IPS-20b (cell line): Measurements from ENCODE around the gene LGALS7.

ENCODE experiments used
- H3K27ac ChIP-seq: one replicate; pipeline ENCODE4 v1.5.1; 2013; ENCODE audit warnings: low read length
- H3K27me3 ChIP-seq: 2 replicates; pipeline ENCODE4 v1.6.1; 2013; ENCODE audit warnings: mild to moderate bottlenecking, low read length, inconsistent platforms; ENCODE audit not compliant: insufficient read depth
- H3K36me3 ChIP-seq: 2 replicates; pipeline ENCODE4 v1.6.1; 2013; ENCODE audit warnings: low read depth, mild to moderate bottlenecking, inconsistent platforms, low read length, moderate library complexity; ENCODE audit not compliant: insufficient read depth
- H3K4me1 ChIP-seq: 2 replicates; pipeline ENCODE4 v1.6.1; 2013; ENCODE audit warnings: mild to moderate bottlenecking, control low read depth, inconsistent platforms, low read length, moderate library complexity; ENCODE audit not compliant: insufficient read depth
- H3K4me3 ChIP-seq: 2 replicates; pipeline ENCODE4 v1.5.1; 2013; ENCODE audit warnings: mild to moderate bottlenecking, low read length, inconsistent platforms
- H3K9ac ChIP-seq: 2 replicates; pipeline ENCODE4 v1.6.1; 2013; ENCODE audit warnings: low read depth, mild to moderate bottlenecking, inconsistent platforms, low read length, moderate library complexity
- H3K9me3 ChIP-seq: 2 replicates; pipeline ENCODE4 v1.6.1; 2013; ENCODE audit warnings: mild to moderate bottlenecking, low read depth, low read length, inconsistent platforms; ENCODE audit not compliant: insufficient read depth

Gene LGALS7

DNA sequence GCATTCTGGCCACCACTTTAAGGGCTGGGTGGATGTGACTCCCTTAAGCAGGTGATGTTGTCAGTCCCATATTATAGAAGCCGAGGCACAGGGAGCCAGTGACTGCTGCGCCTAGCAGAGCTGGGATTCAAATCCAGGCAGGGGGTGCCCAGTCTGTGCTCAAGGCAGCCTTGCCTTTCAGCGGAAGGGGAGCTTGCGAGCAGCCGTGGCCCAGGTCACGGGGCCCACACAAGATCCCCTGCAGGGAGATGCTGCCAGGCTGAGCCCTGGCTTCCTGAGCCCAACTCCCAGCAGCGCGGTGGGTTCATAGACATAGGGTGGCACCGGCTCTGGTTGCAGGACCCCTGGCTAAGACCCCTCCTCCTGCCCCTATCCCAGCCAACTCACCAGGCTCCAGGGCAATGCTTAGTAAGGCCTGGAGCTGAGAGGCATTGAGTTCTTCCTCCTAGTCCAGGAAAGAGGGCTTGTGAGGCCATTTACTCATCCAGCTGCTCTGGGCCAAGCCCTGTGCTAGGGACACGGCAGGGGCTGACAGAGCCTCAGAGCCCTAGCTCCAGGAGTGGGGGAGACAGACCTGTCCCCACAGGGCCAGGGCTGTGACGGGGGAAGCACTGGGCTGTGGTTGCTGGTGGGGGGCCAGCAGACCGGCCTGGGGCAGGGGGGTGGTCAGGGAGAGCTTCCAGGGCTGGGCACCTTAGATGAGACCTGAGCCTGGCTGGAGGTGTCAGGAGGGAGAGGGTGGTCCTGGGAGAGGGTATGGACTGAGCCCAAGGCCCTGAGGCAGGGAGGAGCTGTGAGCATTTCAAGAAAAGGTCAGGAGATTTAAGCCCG lies 38.7 kb downstream of the LGALS7 start:
- peak overlapping the region; percentile 33; the same call in 1 of the 2 replicates for H3K9ac ChIP-seq
- H3K4me3 ChIP-seq = peak overlapping the region; percentile 70
- peaks cover 22% of the 10 kb centered on the region for H3K27me3 ChIP-seq
- peaks cover 9% of the 10 kb centered on the region; the same call in 1 of the 2 replicates for H3K4me1 ChIP-seq
- no peak overlapping the region for H3K27ac ChIP-seq
- no peaks in the 10 kb centered on the region for H3K9me3 ChIP-seq
- peaks cover 20% of the 10 kb centered on the region for H3K36me3 ChIP-seq

DNA sequence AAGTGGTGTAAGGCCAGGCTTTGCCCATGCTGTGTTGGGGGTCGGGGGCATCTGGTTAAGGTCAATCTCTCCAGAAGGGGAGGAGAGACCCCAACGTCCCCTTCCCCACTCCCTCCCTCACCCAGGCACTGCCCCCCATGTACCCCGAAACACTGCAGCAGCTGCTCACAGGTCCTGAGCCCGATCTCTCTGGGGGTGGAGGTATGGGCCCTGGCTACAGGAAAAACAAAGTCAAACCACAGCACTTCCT lies 39.2 kb downstream of the LGALS7 start:
- H3K27me3 ChIP-seq = peaks cover 22% of the 10 kb centered on the region
- H3K4me3 ChIP-seq = no peak overlapping the region
- peaks cover 9% of the 10 kb centered on the region; the same call in 1 of the 2 replicates for H3K4me1 ChIP-seq
- H3K9me3 ChIP-seq = no peaks in the 10 kb centered on the region
- H3K36me3 ChIP-seq = peaks cover 20% of the 10 kb centered on the region
- no peak overlapping the region for H3K27ac ChIP-seq
- no peak overlapping the region for H3K9ac ChIP-seq

GRCh38 chr19:38733493-38734175 lies 39.7 kb downstream of the LGALS7 start:
- peaks cover 20% of the 10 kb centered on the region for H3K36me3 ChIP-seq
- no peak overlapping the region for H3K27ac ChIP-seq
- H3K27me3 ChIP-seq = peaks cover 22% of the 10 kb centered on the region
- H3K4me1 ChIP-seq = peaks cover 9% of the 10 kb centered on the region; the same call in 1 of the 2 replicates
- H3K9ac ChIP-seq = no peak overlapping the region
- H3K4me3 ChIP-seq = no peak overlapping the region
- no peaks in the 10 kb centered on the region for H3K9me3 ChIP-seq

DNA sequence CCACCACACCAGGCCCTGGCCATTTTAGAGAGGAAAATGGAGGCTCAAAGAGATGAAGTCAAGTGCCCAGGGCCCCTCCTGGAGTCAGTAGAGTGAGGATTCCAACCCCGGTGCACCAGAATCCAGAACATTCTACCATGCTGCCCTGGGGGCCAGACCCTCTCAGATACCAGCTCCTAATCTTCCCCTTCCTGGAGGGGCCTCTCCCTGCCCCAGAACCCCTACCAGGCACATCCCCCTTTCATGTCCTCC lies 40.1 kb downstream of the LGALS7 start:
- Histone ChIP-seq H3K27me3 (peaks cover 20% of the 10 kb centered on the region), H3K4me1 (peaks cover 9% of the 10 kb centered on the region; the same call in 1 of the 2 replicates), H3K27ac (no peak overlapping the region), H3K9me3 (no peaks in the 10 kb centered on the region), H3K36me3 (peaks cover 20% of the 10 kb centered on the region), H3K4me3 (no peak overlapping the region), H3K9ac (no peak overlapping the region)

GRCh38 chr19:38731654-38732301 lies 41.5 kb downstream of the LGALS7 start:
- Histone ChIP-seq H3K4me1 (peaks cover 9% of the 10 kb centered on the region; the same call in 1 of the 2 replicates), H3K9ac (no peak overlapping the region), H3K27ac (no peak overlapping the region), H3K4me3 (no peak overlapping the region), H3K9me3 (no peaks in the 10 kb centered on the region), H3K36me3 (peaks cover 31% of the 10 kb centered on the region), H3K27me3 (peaks cover 7% of the 10 kb centered on the region; the same call in 1 of the 2 replicates)

GRCh38 chr19:38730731-38731589 lies 42.4 kb downstream of the LGALS7 start:
- Histone ChIP-seq H3K9me3 (no peaks in the 10 kb centered on the region), H3K36me3 (peaks cover 40% of the 10 kb centered on the region), H3K4me1 (peaks cover 9% of the 10 kb centered on the region; the same call in 1 of the 2 replicates), H3K27ac (no peak overlapping the region), H3K27me3 (no peaks in the 10 kb centered on the region; the same call in 1 of the 2 replicates), H3K9ac (no peak overlapping the region), H3K4me3 (no peak overlapping the region)

GRCh38 chr19:38730470-38730730 lies 42.9 kb downstream of the LGALS7 start:
- no peak overlapping the region for H3K4me3 ChIP-seq
- H3K27me3 ChIP-seq = no peaks in the 10 kb centered on the region
- H3K9ac ChIP-seq = no peak overlapping the region
- H3K36me3 ChIP-seq = peaks cover 45% of the 10 kb centered on the region
- peaks cover 9% of the 10 kb centered on the region; the same call in 1 of the 2 replicates for H3K4me1 ChIP-seq
- H3K9me3 ChIP-seq = no peaks in the 10 kb centered on the region
- H3K27ac ChIP-seq = no peak overlapping the region

GRCh38 chr19:38729653-38730469 lies 43.5 kb downstream of the LGALS7 start:
- peaks cover 51% of the 10 kb centered on the region for H3K36me3 ChIP-seq
- H3K4me3 ChIP-seq = no peak overlapping the region
- H3K27me3 ChIP-seq = no peaks in the 10 kb centered on the region
- no peaks in the 10 kb centered on the region for H3K9me3 ChIP-seq
- peaks cover 9% of the 10 kb centered on the region; the same call in 1 of the 2 replicates for H3K4me1 ChIP-seq
- no peak overlapping the region for H3K9ac ChIP-seq
- no peak overlapping the region for H3K27ac ChIP-seq

DNA sequence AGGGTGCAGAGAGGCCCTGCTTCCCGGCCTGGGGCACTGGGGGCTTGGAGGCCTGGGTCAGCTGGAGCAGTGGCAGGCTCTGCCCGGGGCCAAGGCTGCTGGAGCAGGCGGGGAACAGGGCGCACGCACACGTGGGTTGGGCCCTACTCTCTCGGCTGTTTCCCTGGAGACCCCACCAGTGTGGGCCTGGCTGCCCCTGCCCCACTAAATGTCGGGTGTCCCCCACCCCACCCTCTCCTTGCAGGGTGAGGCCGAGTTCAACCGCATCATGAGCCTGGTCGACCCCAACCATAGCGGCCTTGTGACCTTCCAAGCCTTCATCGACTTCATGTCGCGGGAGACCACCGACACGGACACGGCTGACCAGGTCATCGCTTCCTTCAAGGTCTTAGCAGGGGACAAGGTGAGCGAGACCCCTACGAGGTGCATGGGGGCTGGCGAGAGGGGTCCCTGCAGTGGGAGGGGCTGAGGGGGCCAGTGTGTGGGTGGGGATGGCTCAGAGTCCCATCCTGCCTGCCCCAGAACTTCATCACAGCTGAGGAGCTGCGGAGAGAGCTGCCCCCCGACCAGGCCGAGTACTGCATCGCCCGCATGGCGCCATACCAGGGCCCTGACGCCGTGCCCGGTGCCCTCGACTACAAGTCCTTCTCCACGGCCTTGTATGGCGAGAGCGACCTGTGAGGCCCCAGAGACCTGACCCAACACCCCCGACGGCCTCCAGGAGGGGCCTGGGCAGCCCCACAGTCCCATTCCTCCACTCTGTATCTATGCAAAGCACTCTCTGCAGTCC lies 44.4 kb downstream of the LGALS7 start:
- Histone ChIP-seq H3K36me3 (peaks cover 59% of the 10 kb centered on the region), H3K27ac (no peak overlapping the region), H3K9me3 (no peaks in the 10 kb centered on the region), H3K9ac (no peak overlapping the region), H3K4me3 (no peak overlapping the region), H3K4me1 (no peaks in the 10 kb centered on the region; the same call in 1 of the 2 replicates), H3K27me3 (no peaks in the 10 kb centered on the region)

- H3K4me3 ChIP-seq = no peak overlapping the region
- H3K27me3 ChIP-seq = no peaks in the 10 kb centered on the region
- H3K9ac ChIP-seq = no peak overlapping the region
- H3K4me1 ChIP-seq = no peaks in the 10 kb centered on the region
- no peak overlapping the region for H3K27ac ChIP-seq
- H3K9me3 ChIP-seq = no peaks in the 10 kb centered on the region
- H3K36me3 ChIP-seq = peaks cover 68% of the 10 kb centered on the region
These were observed 45.3 kb downstream of the LGALS7 start for GRCh38 chr19:38727868-38728660.
